Measurements from ENCODE around the gene TMPRSS5. TPM values are rescaled to one million over a fixed set of nuclear protein-coding genes. Genes with fewer than 3 reads are reported as not detected.
A peak's percentile ranks its signal among the peaks of the same experiment; 100 is the strongest.

Gene TMPRSS5
- total RNA-seq, 1 donor from 2014 or later = 1.6 TPM

DNA sequence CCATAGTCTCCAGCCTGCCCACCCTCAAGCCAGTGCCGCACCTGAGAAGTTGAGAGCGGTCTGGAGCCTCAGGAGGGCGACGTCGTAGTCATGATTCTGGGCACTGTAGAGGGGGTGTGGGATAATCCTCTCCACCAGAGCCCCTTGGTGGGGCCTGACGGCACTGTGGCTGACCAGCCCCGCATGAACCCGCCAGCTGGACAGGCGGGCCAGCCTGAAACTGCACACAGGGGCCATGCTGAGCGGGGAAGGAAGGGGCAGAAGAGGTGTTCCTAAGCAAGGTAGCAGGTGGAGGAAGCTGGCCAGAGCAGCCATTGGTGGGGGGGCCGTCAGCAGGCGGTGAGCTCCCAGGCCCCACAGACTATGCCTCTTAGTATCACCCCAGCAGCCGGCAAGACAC, 13.1 kb downstream of the TMPRSS5 start:
- Mint-ChIP-seq H3K9me3 (ENCODE audit: unreplicated experiment) (no peaks in the 10 kb centered on the region), H3K4me3 (ENCODE audit: unreplicated experiment) (no peak overlapping the region), H3K36me3 (ENCODE audit: unreplicated experiment) (no peaks in the 10 kb centered on the region), H3K27ac (ENCODE audit: unreplicated experiment) (no peak overlapping the region), H3K4me1 (ENCODE audit: unreplicated experiment) (peaks cover 8% of the 10 kb centered on the region), H3K27me3 (ENCODE audit: unreplicated experiment) (no peaks in the 10 kb centered on the region)
- TF ChIP-seq, protein P1, sequence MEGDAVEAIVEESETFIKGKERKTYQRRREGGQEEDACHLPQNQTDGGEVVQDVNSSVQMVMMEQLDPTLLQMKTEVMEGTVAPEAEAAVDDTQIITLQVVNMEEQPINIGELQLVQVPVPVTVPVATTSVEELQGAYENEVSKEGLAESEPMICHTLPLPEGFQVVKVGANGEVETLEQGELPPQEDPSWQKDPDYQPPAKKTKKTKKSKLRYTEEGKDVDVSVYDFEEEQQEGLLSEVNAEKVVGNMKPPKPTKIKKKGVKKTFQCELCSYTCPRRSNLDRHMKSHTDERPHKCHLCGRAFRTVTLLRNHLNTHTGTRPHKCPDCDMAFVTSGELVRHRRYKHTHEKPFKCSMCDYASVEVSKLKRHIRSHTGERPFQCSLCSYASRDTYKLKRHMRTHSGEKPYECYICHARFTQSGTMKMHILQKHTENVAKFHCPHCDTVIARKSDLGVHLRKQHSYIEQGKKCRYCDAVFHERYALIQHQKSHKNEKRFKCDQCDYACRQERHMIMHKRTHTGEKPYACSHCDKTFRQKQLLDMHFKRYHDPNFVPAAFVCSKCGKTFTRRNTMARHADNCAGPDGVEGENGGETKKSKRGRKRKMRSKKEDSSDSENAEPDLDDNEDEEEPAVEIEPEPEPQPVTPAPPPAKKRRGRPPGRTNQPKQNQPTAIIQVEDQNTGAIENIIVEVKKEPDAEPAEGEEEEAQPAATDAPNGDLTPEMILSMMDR (IDR thresholded peaks at IDR 0.05) = no peak
- no peak for DNase-seq (ENCODE audit: extremely low spot score, unreplicated experiment)

DNA sequence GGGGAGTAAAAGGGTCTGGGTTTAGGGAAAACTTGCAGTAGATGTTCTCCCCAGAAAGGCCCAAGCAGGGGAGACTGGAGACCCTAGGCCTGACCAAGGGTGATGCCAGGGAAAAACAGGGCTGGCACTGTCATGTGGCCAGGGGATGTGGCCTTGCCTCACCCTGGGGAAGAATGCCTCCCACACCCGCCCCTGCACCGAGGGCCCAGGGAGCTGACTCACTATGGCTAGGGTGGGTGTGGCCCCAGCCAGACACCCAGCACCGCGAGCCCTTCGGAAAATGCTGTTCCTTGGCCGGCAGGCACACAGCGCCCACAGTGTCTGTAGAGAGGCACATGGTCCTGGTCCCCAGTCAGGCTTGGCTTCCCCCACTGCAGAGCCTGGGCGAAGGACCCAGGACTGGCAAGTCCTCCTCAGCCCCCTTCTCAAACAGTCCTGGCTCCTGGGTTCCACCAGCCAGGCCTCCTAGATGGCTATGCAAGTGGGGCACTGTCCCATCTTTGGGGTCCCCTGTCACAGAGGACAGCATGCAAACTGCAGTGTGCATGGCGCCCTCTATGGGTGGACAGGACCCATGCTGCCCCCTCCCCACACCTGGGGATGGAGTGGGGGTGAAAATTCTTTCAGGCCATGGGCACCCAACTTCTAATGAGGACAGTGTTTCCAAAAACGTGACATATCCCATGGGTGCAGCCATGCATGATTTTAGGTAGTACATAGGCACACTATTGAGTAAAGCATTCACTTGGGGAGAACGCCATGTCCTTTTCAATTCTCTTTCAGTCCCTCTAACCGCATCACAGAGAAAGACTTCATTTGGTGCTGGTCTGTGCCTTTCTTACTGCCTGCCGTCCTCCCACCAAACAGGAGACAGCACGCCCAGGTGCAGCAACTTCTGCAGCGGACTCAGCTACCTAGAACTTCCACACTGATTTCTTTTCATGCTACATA, 15.2 kb downstream of the TMPRSS5 start:
- peaks cover 12% of the 10 kb centered on the region for H3K4me1 Mint-ChIP-seq (ENCODE audit: unreplicated experiment)
- no peak overlapping the region for H3K4me3 Mint-ChIP-seq (ENCODE audit: unreplicated experiment)
- H3K27ac Mint-ChIP-seq (ENCODE audit: unreplicated experiment) = no peak overlapping the region
- H3K27me3 Mint-ChIP-seq (ENCODE audit: unreplicated experiment) = no peaks in the 10 kb centered on the region
- peak; percentile 85 for DNase-seq (ENCODE audit: extremely low spot score, unreplicated experiment)
- TF ChIP-seq, protein P1 (IDR thresholded peaks at IDR 0.05) = peak; percentile 46
- H3K9me3 Mint-ChIP-seq (ENCODE audit: unreplicated experiment) = no peaks in the 10 kb centered on the region
- H3K36me3 Mint-ChIP-seq (ENCODE audit: unreplicated experiment) = no peaks in the 10 kb centered on the region

DNA sequence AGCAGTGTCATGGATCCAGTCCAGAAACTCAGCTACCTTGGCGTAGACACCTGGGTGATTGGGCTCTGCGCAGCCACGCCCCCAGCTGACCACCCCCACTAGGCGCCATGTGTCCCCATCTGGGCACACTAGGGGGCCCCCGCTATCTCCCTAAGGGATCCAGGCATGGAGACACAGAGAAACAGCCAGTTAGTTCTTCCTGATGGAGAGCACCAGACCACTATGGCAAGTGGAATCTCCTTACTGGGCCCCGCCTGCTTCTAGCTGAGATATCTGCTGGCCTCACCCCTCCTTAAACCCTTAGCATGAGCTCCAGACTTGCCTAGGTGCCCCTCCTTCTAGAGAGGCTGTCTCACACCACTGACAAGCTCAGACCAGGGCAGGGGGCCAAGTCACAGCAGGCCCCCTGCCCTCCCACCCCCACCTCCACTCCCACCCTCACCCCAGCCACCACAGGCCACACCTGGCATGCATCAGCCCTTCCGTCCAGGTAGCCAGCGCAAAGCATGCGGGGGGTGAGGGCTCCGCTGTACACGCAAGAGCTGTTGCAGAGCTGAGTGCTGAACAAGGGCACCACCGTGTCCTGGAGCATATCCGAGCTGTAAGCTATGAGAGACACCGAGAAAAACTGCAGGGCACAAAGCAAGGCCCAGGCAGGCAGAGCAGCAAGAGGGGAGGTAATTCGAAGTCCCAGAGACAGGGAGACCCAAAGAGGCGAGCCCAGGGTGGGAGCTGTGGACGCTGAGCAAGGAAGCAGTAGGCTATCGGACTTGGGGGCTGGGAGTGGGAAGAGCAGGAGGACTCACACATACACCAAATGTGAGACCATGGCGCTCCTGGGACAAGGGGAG, 16.1 kb downstream of the TMPRSS5 start:
- no peaks in the 10 kb centered on the region for H3K27me3 Mint-ChIP-seq (ENCODE audit: unreplicated experiment)
- no peak overlapping the region for H3K4me3 Mint-ChIP-seq (ENCODE audit: unreplicated experiment)
- peaks cover 13% of the 10 kb centered on the region for H3K4me1 Mint-ChIP-seq (ENCODE audit: unreplicated experiment)
- TF ChIP-seq, protein P1 (IDR thresholded peaks at IDR 0.05) = no peak
- no peak overlapping the region for H3K27ac Mint-ChIP-seq (ENCODE audit: unreplicated experiment)
- no peaks in the 10 kb centered on the region for H3K36me3 Mint-ChIP-seq (ENCODE audit: unreplicated experiment)
- H3K9me3 Mint-ChIP-seq (ENCODE audit: unreplicated experiment) = no peaks in the 10 kb centered on the region
- no peak for DNase-seq (ENCODE audit: extremely low spot score, unreplicated experiment)

DNA sequence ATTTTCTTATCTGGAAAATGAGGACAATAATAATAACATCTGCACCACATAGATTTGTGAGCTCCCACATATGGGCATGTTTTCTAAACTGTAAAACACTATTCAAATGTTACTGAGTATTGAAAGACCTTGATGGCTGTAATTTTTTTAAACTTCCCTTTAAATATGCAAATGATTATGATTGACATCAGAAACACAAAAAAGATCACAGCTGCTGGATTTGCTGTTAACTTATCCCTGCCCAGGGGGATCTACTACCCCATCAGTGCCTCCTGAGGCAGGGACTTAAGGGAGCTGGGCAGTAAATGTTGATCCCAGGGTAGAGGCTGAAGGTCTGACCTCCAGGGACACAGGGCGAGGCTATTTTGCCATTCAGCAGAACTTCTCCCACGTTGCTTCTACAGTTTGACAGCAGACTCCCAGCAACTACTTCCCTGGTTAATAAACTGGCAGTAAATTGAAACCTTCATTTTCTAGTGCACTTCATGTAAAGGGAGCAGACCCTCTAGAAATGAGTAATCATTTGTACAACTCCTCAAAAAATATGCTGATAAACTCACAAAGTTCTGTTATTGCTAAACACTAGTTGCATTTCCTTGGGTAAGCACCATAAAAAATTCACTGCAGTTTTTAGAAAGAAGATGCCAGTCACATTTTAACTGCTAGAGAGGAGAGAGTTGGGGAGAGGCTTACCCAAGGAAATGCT, 20.3 kb downstream of the TMPRSS5 start:
- Mint-ChIP-seq H3K9me3 (ENCODE audit: unreplicated experiment) (no peaks in the 10 kb centered on the region), H3K36me3 (ENCODE audit: unreplicated experiment) (no peaks in the 10 kb centered on the region), H3K27ac (ENCODE audit: unreplicated experiment) (no peak overlapping the region), H3K4me1 (ENCODE audit: unreplicated experiment) (peaks cover 25% of the 10 kb centered on the region), H3K27me3 (ENCODE audit: unreplicated experiment) (peaks cover 2% of the 10 kb centered on the region), H3K4me3 (ENCODE audit: unreplicated experiment) (no peak overlapping the region)
- DNase-seq (ENCODE audit: extremely low spot score, unreplicated experiment) = no peak
- TF ChIP-seq, protein P1 (IDR thresholded peaks at IDR 0.05) = no peak
